ENCODE results near the gene PELI3. TPM values are rescaled to one million over a fixed set of nuclear protein-coding genes. Genes with fewer than 3 reads are reported as not detected.

The PELI3 gene
- total RNA-seq, 2 donors from 2014 or later, result 8.1 to 17.5 TPM

DNA sequence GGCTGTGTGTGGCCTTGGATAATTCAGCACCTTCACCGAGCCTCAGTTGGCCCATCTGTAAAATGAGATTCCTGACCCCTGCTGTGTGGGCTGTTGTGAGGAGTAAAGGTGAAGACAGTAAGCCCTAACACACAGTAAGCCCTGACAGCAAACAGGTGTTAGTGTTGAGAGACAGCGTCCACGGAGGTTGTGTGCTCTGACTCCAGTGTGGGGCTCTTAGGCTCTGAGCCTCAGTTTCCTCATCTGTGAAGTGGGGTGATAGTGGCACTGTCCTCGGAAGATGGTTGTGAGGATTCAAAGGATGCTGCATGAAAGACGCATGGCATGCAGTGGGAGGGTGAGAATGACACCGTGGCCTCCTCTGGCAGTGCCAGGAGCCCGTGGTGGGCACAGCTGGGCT is 27.8 kb downstream of the PELI3 start:
- Mint-ChIP-seq H3K4me1 (no peaks in the 10 kb centered on the region), H3K4me3 (no peak overlapping the region), H3K9me3 (no peaks in the 10 kb centered on the region), H3K27ac (no peak overlapping the region), H3K27me3 (no peaks in the 10 kb centered on the region), H3K36me3 (ENCODE audit: low read depth) (peaks cover 58% of the 10 kb centered on the region)
- no peak for ATAC-seq (replicated peaks)

GRCh38 chr11:66494935-66495334 is 28.2 kb downstream of the PELI3 start:
- Mint-ChIP-seq H3K27me3 (no peaks in the 10 kb centered on the region), H3K4me1 (no peaks in the 10 kb centered on the region), H3K27ac (no peak overlapping the region), H3K4me3 (no peak overlapping the region), H3K9me3 (no peaks in the 10 kb centered on the region), H3K36me3 (ENCODE audit: low read depth) (peaks cover 59% of the 10 kb centered on the region)
- no peak for ATAC-seq (replicated peaks)

DNA sequence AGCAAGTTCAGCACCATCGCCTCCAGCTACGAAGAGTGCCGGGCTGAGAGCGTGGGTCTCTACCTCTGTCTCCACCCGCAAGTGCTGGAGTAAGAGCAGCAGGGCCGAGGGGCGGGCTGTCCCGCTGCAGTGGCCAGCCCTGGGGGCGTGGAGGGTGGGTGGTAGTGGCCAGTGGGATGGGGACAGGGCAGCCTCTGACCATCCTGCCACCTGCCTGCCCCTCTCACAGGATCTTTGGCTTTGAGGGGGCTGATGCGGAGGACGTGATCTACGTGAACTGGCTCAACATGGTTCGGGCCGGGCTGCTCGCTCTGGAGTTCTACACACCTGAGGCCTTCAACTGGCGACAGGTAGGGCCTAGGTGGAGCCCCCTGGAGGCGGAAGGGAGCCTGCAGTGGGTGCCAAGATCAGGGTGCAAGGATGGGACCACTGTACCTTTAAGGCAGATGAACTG is 28.7 kb downstream of the PELI3 start:
- ATAC-seq (replicated peaks), result no peak

GRCh38 chr11:66497206-66497605 is 30.5 kb downstream of the PELI3 start:
- H3K36me3 Mint-ChIP-seq (ENCODE audit: low read depth), result peaks cover 61% of the 10 kb centered on the region
- H3K9me3 Mint-ChIP-seq, result no peaks in the 10 kb centered on the region
- no peak overlapping the region for H3K27ac Mint-ChIP-seq
- no peak for ATAC-seq (replicated peaks)
- H3K4me1 Mint-ChIP-seq, result no peaks in the 10 kb centered on the region
- H3K4me3 Mint-ChIP-seq, result no peak overlapping the region
- no peaks in the 10 kb centered on the region for H3K27me3 Mint-ChIP-seq

More for the DNA sequence above, 28.7 kb downstream of the PELI3 start:
- H3K9me3 Mint-ChIP-seq, result no peaks in the 10 kb centered on the region
- H3K27me3 Mint-ChIP-seq, result no peaks in the 10 kb centered on the region
- no peaks in the 10 kb centered on the region for H3K4me1 Mint-ChIP-seq
- H3K36me3 Mint-ChIP-seq (ENCODE audit: low read depth), result peaks cover 61% of the 10 kb centered on the region
- H3K4me3 Mint-ChIP-seq, result no peak overlapping the region
- H3K27ac Mint-ChIP-seq, result no peak overlapping the region

GRCh38 chr11:66498506-66498905 is 31.8 kb downstream of the PELI3 start:
- no peak overlapping the region for H3K27ac Mint-ChIP-seq
- H3K27me3 Mint-ChIP-seq, result no peaks in the 10 kb centered on the region
- H3K36me3 Mint-ChIP-seq (ENCODE audit: low read depth), result peaks cover 58% of the 10 kb centered on the region
- ATAC-seq (replicated peaks), result no peak
- H3K4me3 Mint-ChIP-seq, result no peak overlapping the region
- H3K9me3 Mint-ChIP-seq, result no peaks in the 10 kb centered on the region
- H3K4me1 Mint-ChIP-seq, result no peaks in the 10 kb centered on the region

GRCh38 chr11:66505276-66505816 is 38.6 kb downstream of the PELI3 start:
- H3K36me3 Mint-ChIP-seq (ENCODE audit: low read depth), result peaks cover 55% of the 10 kb centered on the region
- no peak overlapping the region for H3K4me3 Mint-ChIP-seq
- no peaks in the 10 kb centered on the region for H3K27me3 Mint-ChIP-seq
- H3K27ac Mint-ChIP-seq, result no peak overlapping the region
- no peaks in the 10 kb centered on the region for H3K9me3 Mint-ChIP-seq
- no peaks in the 10 kb centered on the region for H3K4me1 Mint-ChIP-seq
- no peak for ATAC-seq (replicated peaks)

DNA sequence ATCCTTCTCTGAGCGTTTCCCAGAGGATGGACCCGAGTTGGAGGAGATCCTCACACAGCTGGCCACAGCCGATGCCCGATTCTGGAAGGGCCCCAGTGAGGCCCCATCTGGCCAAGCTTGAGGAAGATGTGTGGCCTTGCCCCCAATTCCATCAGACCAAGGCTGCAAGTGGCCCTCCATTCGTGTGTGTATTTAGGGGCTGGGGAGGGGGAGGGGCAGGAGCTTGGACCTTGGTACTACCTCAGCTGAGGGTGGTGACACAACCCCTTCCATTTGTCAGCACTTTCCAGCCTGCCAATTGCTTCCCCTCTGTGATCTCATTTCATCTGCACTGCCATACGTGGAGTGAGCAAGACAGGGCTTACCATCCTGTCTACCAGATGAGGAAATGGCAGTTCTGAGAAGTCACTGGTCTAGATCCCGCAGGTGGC is 42.4 kb downstream of the PELI3 start:
- H3K4me1 Mint-ChIP-seq, result no peaks in the 10 kb centered on the region
- no peaks in the 10 kb centered on the region for H3K9me3 Mint-ChIP-seq
- H3K27ac Mint-ChIP-seq, result no peak overlapping the region
- H3K27me3 Mint-ChIP-seq, result no peaks in the 10 kb centered on the region
- ATAC-seq (replicated peaks), result peak; percentile 33
- peaks cover 36% of the 10 kb centered on the region for H3K36me3 Mint-ChIP-seq (ENCODE audit: low read depth)
- no peak overlapping the region for H3K4me3 Mint-ChIP-seq

DNA sequence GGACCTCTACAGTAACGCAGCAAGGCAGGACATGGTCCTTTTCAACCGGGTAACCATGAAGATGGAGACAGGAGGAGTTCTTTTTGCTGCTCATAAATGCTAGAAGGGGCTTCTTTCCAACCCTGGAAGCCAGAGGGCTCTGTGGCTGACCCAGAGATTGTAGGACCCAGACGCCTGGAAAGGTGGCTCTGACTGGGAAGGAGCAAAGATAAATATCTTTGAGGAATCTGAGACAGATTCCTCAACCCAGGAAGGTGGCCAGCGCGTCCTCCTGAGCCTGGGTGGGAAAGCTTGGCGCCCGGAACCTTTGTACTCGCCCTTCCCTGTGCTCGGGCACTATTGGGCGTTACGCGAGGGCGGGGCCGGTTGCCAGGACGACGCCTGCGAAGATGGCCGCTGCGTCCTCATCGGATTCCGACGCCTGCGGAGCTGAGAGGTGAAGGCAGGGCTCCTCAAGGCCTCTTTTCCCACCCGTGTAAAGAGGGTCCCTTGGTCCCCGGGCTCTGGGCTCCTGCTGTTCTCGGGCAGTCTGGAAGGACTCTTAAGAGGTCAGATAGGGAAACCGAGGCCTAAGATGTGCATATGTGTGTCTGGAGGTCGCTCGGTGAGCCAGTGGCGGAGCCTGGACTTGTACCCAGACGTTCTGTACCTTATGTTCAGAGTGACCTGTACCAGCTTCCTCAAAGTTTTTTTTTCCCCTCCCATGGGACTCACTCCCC is 43.7 kb downstream of the PELI3 start, which contains the start of gene BBS1:
BBS1 (plus strand) TSS at position 365 of the 719 bp plus-strand sequence; CDS start at position 390, 25 bp downstream.
- no peaks in the 10 kb centered on the region for H3K9me3 Mint-ChIP-seq
- H3K27me3 Mint-ChIP-seq, result no peaks in the 10 kb centered on the region

DNA sequence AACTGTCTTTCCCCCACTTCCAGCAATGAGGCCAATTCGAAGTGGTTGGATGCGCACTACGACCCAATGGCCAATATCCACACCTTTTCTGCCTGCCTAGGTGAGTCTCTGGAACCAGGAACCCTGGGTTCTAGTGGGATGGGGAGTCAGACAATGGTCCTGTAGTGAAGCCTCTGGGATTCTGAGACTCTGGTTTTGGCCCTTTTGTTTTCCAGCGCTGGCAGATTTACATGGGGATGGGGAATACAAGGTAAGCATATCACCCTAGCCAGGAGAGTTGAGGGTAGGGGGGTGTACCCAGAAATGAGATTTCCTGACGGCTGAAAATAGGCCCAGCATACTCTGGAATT is 44.3 kb downstream of the PELI3 start:
- H3K4me3 Mint-ChIP-seq, result peak overlapping the region; percentile 91
- no peaks in the 10 kb centered on the region for H3K9me3 Mint-ChIP-seq
- peaks cover 29% of the 10 kb centered on the region for H3K36me3 Mint-ChIP-seq (ENCODE audit: low read depth)
- H3K27me3 Mint-ChIP-seq, result no peaks in the 10 kb centered on the region
- no peaks in the 10 kb centered on the region for H3K4me1 Mint-ChIP-seq
- no peak for ATAC-seq (replicated peaks)
- peak overlapping the region; percentile 79 for H3K27ac Mint-ChIP-seq

More for the DNA sequence above, 43.7 kb downstream of the PELI3 start, which contains the start of gene BBS1:
- Mint-ChIP-seq H3K4me3 (peak within 1 kb of the TSS; percentile 91), H3K36me3 (ENCODE audit: low read depth) (peaks cover 28% of the 10 kb centered on the region), H3K4me1 (no peaks in the 10 kb centered on the region), H3K27ac (peak within 1 kb of the TSS; percentile 79)
- ATAC-seq (replicated peaks), result peak; percentile 98

- Mint-ChIP-seq H3K36me3 (ENCODE audit: low read depth) (peaks cover 57% of the 10 kb centered on the region), H3K4me3 (no peak overlapping the region), H3K27ac (no peak overlapping the region), H3K9me3 (no peaks in the 10 kb centered on the region), H3K4me1 (no peaks in the 10 kb centered on the region), H3K27me3 (no peaks in the 10 kb centered on the region)
- no peak for ATAC-seq (replicated peaks)
Observed at GRCh38 chr11:66523611-66524010, 56.9 kb downstream of the PELI3 start.

DNA sequence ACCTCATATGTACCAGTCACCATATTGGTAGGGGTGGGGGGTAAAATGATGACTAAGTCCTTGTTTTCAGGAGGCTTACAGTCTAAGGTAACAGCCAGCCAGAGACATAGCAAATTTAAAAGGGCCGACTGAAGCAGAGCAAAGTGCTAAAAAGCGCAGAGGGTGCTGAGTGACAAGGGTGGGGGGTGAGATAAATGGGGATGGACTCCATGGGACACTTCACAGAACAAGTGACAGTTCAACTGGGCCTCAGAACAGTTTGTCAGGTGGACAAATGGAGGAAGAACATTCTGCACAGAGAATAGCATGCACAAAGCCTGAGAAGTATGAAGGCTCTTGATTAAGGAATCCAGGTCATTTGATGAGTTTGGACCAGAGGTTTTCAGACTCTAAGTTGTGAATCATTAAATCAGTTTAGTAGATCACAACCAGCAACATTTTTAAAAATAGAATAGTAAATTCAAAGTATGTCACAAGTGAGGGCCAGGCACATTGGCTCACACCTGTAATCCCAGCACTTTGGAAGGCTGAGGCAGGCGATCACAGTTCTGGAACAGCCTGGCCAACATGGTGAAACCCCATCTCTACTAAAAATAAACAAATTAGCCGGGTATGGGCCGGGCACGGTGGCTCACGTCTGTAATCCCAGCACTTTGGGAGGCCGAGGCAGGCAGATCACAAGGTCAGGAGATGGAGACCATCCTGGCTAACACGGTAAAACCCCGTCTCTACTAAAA is 57.8 kb downstream of the PELI3 start:
- H3K27me3 Mint-ChIP-seq, result no peaks in the 10 kb centered on the region
- H3K36me3 Mint-ChIP-seq (ENCODE audit: low read depth), result peaks cover 60% of the 10 kb centered on the region
- no peak overlapping the region for H3K27ac Mint-ChIP-seq
- ATAC-seq (replicated peaks), result no peak
- no peaks in the 10 kb centered on the region for H3K4me1 Mint-ChIP-seq
- no peaks in the 10 kb centered on the region for H3K9me3 Mint-ChIP-seq
- H3K4me3 Mint-ChIP-seq, result no peak overlapping the region

Other genes with a start within 250 kb of the PELI3 start
- 10 to 100 TPM; 38.3 to 45.2 TPM for gene KLC2, start 209.2 kb upstream of the PELI3 start, total RNA-seq
- gene RAB1B, start 198.3 kb upstream of the PELI3 start, total RNA-seq, result 100 to 1,000 TPM; 116 to 178 TPM
- 1 to 10 TPM; 3.9 to 5.0 TPM for gene CNIH2, start 188.7 kb upstream of the PELI3 start, total RNA-seq
- 10 to 100 TPM; 41.2 to 68.3 TPM for gene YIF1A, start 177.8 kb upstream of the PELI3 start, total RNA-seq
- not detected for gene TMEM151A, start 175.0 kb upstream of the PELI3 start, total RNA-seq
- not detected for gene CD248, start 149.9 kb upstream of the PELI3 start, total RNA-seq
- 1 to 10 TPM; 1.6 to 3.4 TPM for gene RIN1, start 130.5 kb upstream of the PELI3 start, total RNA-seq
- 10 to 100 TPM; 21.6 to 41.7 TPM for gene BRMS1, start 121.8 kb upstream of the PELI3 start, total RNA-seq
- 10 to 100 TPM in 1 of 2 donors, 1 to 10 TPM in 1; 7.7 to 12.9 TPM for gene B4GAT1, start 119.3 kb upstream of the PELI3 start, total RNA-seq
- gene SLC29A2, start 95.1 kb upstream of the PELI3 start, total RNA-seq, result 1 to 10 TPM; 7.6 to 9.1 TPM
- gene NPAS4, start 45.9 kb upstream of the PELI3 start, total RNA-seq, result under 1 TPM; 0.21 to 0.28 TPM
- gene MRPL11, start 28.1 kb upstream of the PELI3 start, total RNA-seq, result 100 to 1,000 TPM in 1 of 2 donors, 10 to 100 TPM in 1; 56.1 to 131 TPM
- gene DPP3, start 13.5 kb downstream of the PELI3 start, total RNA-seq, result 100 to 1,000 TPM in 1 of 2 donors, 10 to 100 TPM in 1; 67.9 to 117 TPM
- 10 to 100 TPM; 16.4 to 17.2 TPM for gene BBS1, start 43.7 kb downstream of the PELI3 start, total RNA-seq
- 10 to 100 TPM in 1 of 2 donors, 1 to 10 TPM in 1; 8.7 to 12.6 TPM for gene ZDHHC24, start 79.1 kb downstream of the PELI3 start, total RNA-seq
- gene ACTN3, start 80.0 kb downstream of the PELI3 start, total RNA-seq, result 1 to 10 TPM in 1 of 2 donors, under 1 TPM in 1; 0.58 to 3.0 TPM
- gene CTSF, start 101.7 kb downstream of the PELI3 start, total RNA-seq, result 10 to 100 TPM in 1 of 2 donors, 1 to 10 TPM in 1; 4.1 to 12.9 TPM
- gene CCDC87, start 126.2 kb downstream of the PELI3 start, total RNA-seq, result under 1 TPM; 0.11 to 0.15 TPM
- 10 to 100 TPM; 27.5 to 35.1 TPM for gene CCS, start 126.3 kb downstream of the PELI3 start, total RNA-seq
- gene RBM14, start 149.7 kb downstream of the PELI3 start, total RNA-seq, result 100 to 1,000 TPM; 127 to 156 TPM
- gene RBM4, start 171.8 kb downstream of the PELI3 start, total RNA-seq, result 10 to 100 TPM; 92.4 to 94.0 TPM
- 10 to 100 TPM; 23.6 to 31.4 TPM for gene RBM4B, start 211.0 kb downstream of the PELI3 start, total RNA-seq